Naive B cell (primary cell): ENCODE results near the gene TUG1. TPM values are rescaled to one million over a fixed set of nuclear protein-coding genes. Genes with fewer than 3 reads are reported as not detected.

Experiments
- ATAC-seq, 2 donors: fragments of 150-1000 bp; cut with Tn5 transposase; 2 replicates each; pipeline ENCODE4 v1.10.0; 2021; ENCODE audit warnings: low read depth in 2 of 2, mild to moderate bottlenecking in 2 of 2, moderate library complexity in 2 of 2
- DNase-seq: peaks from one replicate; pipeline ENCODE4 v3.0.0; 2022
- H3K27ac Mint-ChIP-seq, 6 donors: one replicate each; pipeline ENCODE4 v1.8.0; 2020 to 2022; ENCODE audit warnings: mild to moderate bottlenecking in 6 of 6, mixed read lengths in 6 of 6, moderate library complexity in 5 of 6, inconsistent platforms in 2 of 6
- H3K27me3 Mint-ChIP-seq, 3 donors: one replicate each; pipeline ENCODE4 v1.8.0; 2021 to 2022; ENCODE audit warnings: mixed read lengths in 3 of 3, mild to moderate bottlenecking in 1 of 3
- H3K36me3 Mint-ChIP-seq, 2 donors: one replicate each; pipeline ENCODE4 v1.8.0; 2020 to 2022; ENCODE audit warnings: mixed read lengths in 2 of 2, inconsistent platforms in 1 of 2, mild to moderate bottlenecking in 1 of 2
- H3K4me1 Mint-ChIP-seq, 3 donors: one replicate each; pipeline ENCODE4 v1.8.0; 2020 to 2022; ENCODE audit warnings: mixed read lengths in 3 of 3, inconsistent platforms in 1 of 3, mild to moderate bottlenecking in 1 of 3, moderate library complexity in 1 of 3
- H3K4me3 Mint-ChIP-seq, 8 donors: one replicate each; pipeline ENCODE4 v1.8.0; 2020 to 2022; ENCODE audit warnings: mild to moderate bottlenecking in 8 of 8, mixed read lengths in 8 of 8, moderate library complexity in 8 of 8, inconsistent platforms in 2 of 8
- H3K9me3 Mint-ChIP-seq, 7 donors: one replicate each; pipeline ENCODE4 v1.8.0; 2020 to 2022; ENCODE audit warnings: mixed read lengths in 7 of 7, mild to moderate bottlenecking in 5 of 7, inconsistent platforms in 2 of 7, moderate library complexity in 1 of 7
- polyA plus RNA-seq, 6 donors: library from polyadenylated mRNA; unstranded; fragments of 300-500 nt; fragmentation: Illumina TruSeq; gene quantifications; one replicate each; pipeline ENCODE4 v1.2.3, GENCODE V29; 2021; ENCODE audit warnings: low read depth in 6 of 6

The TUG1 gene
- polyA plus RNA-seq = 10 to 100 TPM in 5 of 6 donors, 1 to 10 TPM in 1; 8.1 to 30.7 (median 21.5) TPM

DNA sequence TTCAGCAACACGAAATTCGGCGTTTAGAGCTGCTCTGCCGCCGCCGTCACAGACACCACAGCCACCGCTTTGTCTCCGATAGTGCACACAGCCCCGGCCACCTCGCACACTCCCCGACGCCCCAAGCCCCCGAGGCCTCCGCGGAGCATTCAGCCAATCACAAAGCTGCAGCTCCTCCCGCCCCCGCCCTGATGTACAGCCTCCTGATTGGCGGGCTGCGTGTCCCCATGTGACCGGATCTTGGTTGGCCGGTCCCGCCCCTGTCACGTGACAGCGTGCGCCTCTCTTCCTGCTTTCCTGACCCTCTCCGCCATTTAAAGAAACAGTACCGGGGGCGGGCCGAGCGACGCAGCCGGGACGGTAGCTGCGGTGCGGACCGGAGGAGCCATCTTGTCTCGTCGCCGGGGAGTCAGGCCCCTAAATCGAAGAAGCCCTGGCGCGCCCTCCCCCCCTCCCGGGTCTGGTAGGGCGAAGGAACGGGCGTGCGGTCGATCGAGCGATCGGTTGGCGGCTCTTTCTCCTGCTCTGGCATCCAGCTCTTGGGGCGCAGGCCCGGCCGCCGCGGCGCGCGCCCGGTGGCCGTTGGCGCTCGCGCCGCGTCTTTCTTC lies at the start of gene TUG1:
Gene TUG1 (plus strand): TSS at position 342 of the 608 bp plus-strand sequence.
- DNase-seq = peak; percentile 98
- H3K9me3 Mint-ChIP-seq = peaks cover 6 to 30% (median 24%) of the 10 kb centered on the region in 7 donors

DNA sequence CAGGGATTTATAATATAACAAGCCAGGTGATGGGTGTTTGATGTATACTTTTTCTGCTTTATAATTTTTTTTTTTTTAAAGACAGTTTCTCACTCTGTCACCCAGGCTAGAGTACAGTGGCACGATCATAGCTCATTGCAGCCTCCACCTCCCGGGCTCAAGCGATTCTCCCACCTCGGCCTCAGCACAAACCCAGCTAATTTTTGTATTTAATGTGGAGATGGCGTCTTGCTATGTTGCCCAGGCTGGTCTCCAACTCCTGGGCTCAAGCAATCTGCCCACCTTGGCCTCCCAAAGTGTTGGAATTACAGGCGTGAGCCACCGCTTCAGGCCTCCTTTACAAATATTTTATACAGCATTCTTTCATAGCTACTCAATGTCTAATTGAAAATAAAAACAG lies 49.1 kb upstream of the TUG1 start:
- Mint-ChIP-seq H3K27me3 (no peaks in the 10 kb centered on the region), H3K4me3 (peak overlapping the region in 4 of 8 donors; percentile 57 to 93 (median 76))

More for the DNA sequence above, at the start of gene TUG1:
- peak; percentile 87 to 88 for ATAC-seq
- peaks cover 20 to 26% of the 10 kb centered on the region in 2 donors for H3K36me3 Mint-ChIP-seq
- H3K27me3 Mint-ChIP-seq = no peaks in the 10 kb centered on the region
- peaks cover 31 to 64% (median 49%) of the 10 kb centered on the region in 3 donors for H3K4me1 Mint-ChIP-seq
- H3K27ac Mint-ChIP-seq = peak within 1 kb of the TSS; percentile 90 to 99 (median 96)
- H3K4me3 Mint-ChIP-seq = peak within 1 kb of the TSS; percentile 85 to 99 (median 96)

DNA sequence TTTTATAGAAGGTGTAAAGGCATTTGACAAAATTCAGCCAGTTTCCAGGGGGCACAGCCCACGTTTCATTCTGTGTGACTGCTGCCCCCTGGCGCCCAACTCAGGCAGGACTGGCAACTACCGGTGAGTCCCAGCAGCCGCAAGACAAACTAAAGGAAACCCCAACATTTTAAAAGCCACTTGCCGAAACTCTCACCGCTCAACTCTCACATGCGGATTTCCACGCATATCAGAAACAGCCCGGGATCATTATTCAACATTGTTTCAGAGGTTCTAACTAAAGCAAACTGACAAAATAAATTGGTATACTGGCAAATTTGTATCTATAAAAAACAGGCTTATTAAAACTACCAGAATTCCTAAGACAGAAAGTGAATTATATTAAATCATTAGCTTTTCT lies 48.7 kb upstream of the TUG1 start:
- Mint-ChIP-seq H3K4me3 (peak overlapping the region; percentile 57 to 93 (median 72)), H3K9me3 (peaks cover 0 to 7% (median 2%) of the 10 kb centered on the region in 7 donors), H3K36me3 (no peaks in the 10 kb centered on the region)

More for the DNA sequence above, 49.1 kb upstream of the TUG1 start:
- no peaks in the 10 kb centered on the region for H3K36me3 Mint-ChIP-seq
- peaks cover 0 to 8% (median 4%) of the 10 kb centered on the region in 7 donors for H3K9me3 Mint-ChIP-seq
- peaks cover 8 to 22% (median 20%) of the 10 kb centered on the region in 3 donors for H3K4me1 Mint-ChIP-seq
- ATAC-seq (no peak), DNase-seq (no peak)
- no peak overlapping the region for H3K27ac Mint-ChIP-seq

DNA sequence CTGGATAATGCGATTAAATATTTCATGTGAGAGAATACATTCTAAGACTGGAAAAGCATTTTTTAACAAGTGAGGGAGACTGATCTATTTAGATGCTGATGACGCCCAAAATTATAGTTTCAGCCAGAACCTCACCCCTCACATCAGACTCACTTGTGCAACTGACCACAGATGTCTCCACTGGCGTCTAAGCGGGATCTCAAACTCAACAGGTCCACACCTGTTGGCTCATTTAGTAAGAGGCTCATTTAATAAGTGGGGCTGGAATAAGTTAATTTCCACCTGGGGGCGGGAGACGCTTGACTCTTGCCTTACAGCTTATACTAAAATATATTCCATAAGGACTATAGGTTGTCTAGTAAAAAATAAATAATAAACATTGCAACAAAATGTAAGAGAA lies 48.0 kb upstream of the TUG1 start:
- H3K4me3 Mint-ChIP-seq = peak overlapping the region; percentile 72 to 93 (median 86)
- H3K4me1 Mint-ChIP-seq = peaks cover 8 to 22% (median 20%) of the 10 kb centered on the region in 3 donors
- ATAC-seq (no peak), DNase-seq (no peak)
- H3K27me3 Mint-ChIP-seq = no peaks in the 10 kb centered on the region
- peaks cover 0 to 2% (median 0%) of the 10 kb centered on the region in 7 donors for H3K9me3 Mint-ChIP-seq
- H3K27ac Mint-ChIP-seq = peak overlapping the region; percentile 29 to 95 (median 94)
- H3K36me3 Mint-ChIP-seq = no peaks in the 10 kb centered on the region

More for the DNA sequence above, 48.7 kb upstream of the TUG1 start:
- H3K27ac Mint-ChIP-seq = peak overlapping the region in 3 of 6 donors; percentile 0 to 31 (median 6)
- ATAC-seq (peak; percentile 59 to 62), DNase-seq (peak; percentile 74)
- no peaks in the 10 kb centered on the region for H3K27me3 Mint-ChIP-seq
- peaks cover 8 to 22% (median 20%) of the 10 kb centered on the region in 3 donors for H3K4me1 Mint-ChIP-seq

DNA sequence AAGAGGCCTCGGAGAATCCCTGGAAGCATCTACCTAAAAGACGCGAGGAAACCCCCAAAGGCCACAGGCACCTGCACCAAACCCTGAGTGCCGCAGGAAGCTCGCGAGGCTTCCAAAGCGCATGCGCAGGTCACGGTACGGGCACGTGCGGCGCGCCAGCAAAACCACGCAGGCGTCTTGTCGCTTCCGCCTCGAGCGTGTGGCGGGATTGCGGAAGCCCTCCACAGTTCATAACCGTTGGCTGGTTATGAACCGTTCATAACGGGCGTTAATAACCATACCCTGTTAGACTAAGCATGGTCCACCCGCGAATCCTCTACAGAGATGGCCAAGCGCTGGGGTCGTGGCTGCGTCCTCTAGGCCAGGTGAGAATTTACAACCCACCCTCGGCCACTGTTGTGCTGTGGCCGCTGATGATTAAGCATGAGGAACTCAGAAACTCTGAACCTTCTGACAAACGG lies 46.9 kb upstream of the TUG1 start:
- Mint-ChIP-seq H3K4me3 (peak overlapping the region; percentile 72 to 93 (median 86)), H3K27me3 (no peaks in the 10 kb centered on the region), H3K36me3 (peaks cover 6 to 7% of the 10 kb centered on the region in 2 donors), H3K4me1 (peaks cover 8 to 26% (median 22%) of the 10 kb centered on the region in 3 donors), H3K27ac (peak overlapping the region; percentile 83 to 95 (median 94)), H3K9me3 (no peaks in the 10 kb centered on the region)
- ATAC-seq (peak; percentile 86), DNase-seq (peak; percentile 82)

DNA sequence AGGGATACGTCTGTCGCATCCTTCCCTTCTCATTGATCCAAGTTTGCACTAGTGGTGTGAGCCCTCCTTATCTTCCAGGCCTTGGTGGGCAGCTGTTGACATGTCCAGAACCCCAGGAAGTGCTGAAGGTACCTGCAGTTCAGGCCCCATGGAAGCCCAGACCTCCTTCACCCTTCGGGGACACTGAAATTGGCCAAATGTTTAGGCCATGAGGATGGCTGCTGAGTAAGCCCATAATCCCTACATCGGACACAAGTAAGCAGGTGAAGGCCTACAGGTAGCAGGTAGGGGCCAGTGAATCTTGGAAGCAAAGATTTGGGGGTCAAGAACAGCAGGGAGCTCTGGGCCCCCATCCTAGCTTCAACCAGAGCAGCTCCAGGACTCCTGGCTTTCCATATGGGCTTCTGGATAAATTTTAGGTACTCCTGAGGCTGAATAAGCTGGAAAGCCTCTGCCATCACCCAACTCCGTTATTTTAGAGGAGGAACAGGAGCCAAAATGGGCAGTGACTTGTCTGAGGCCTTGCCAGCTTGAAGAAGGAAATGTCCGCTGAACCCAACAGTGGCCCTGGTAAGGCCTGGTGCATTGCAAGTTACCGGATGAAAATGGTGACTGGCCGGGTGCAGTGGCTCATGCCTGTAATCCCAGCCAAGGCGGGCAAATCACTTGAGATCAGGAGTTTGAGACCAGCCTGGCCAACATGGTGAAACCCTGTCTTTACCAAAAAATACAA lies 45.7 kb upstream of the TUG1 start:
- H3K36me3 Mint-ChIP-seq = peaks cover 6 to 11% of the 10 kb centered on the region in 2 donors
- no peaks in the 10 kb centered on the region for H3K27me3 Mint-ChIP-seq
- H3K9me3 Mint-ChIP-seq = no peaks in the 10 kb centered on the region
- DNase-seq (no peak), ATAC-seq (no peak)
- H3K4me1 Mint-ChIP-seq = peaks cover 8 to 27% (median 22%) of the 10 kb centered on the region in 3 donors
- H3K4me3 Mint-ChIP-seq = peak overlapping the region in 3 of 8 donors; percentile 60 to 93 (median 79)
- H3K27ac Mint-ChIP-seq = peak overlapping the region in 2 of 6 donors; percentile 62 to 83

DNA sequence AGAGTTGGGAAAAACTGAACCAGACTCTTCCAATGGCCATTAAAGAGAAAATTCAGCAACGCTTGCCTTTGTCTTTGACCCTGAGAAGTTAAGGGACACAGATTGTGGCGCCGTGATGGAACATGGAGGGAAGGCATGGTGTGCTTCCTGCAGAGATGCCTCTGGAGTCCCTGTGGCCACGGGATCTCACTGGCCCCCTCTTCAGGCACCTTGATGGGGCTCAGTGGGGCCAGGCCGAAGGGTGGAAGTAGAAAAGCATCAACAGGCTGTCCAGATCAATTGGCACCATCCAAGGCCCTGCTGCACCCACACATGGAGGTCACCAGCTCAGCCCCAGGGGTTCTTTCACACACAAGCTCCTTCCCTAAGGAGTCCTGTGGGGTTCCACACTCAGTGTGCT lies 43.4 kb upstream of the TUG1 start:
- ATAC-seq = no peak
- H3K27ac Mint-ChIP-seq = no peak overlapping the region
- H3K4me3 Mint-ChIP-seq = no peak overlapping the region
- H3K4me1 Mint-ChIP-seq = peaks cover 4 to 20% (median 13%) of the 10 kb centered on the region in 3 donors
- H3K36me3 Mint-ChIP-seq = peaks cover 11 to 15% of the 10 kb centered on the region in 2 donors
- no peak for DNase-seq
- H3K9me3 Mint-ChIP-seq = no peaks in the 10 kb centered on the region
- no peaks in the 10 kb centered on the region for H3K27me3 Mint-ChIP-seq

DNA sequence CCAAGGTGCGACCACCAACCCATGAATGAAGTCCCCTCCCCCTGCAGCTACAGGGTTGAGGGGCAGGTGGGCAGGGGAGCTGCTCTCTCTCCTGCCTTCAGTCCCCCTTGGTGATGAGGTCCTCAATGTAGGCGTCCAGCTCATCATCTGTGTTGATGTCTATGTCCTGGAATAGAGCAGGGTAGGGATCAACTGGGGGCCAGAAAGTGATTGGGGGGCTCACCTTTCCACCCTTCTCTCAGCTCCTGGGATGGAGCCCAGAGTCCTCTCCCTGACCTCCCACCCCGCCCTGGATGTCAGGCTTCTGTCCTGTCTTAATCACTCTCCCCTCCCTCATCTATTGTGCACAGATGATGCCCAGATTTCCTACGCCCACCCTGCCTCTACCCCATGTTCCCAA lies 42.4 kb upstream of the TUG1 start:
- DNase-seq (no peak), ATAC-seq (no peak)
- Mint-ChIP-seq H3K4me1 (peaks cover 8 to 13% (median 11%) of the 10 kb centered on the region in 3 donors), H3K36me3 (peaks cover 15 to 26% of the 10 kb centered on the region in 2 donors), H3K4me3 (peak overlapping the region in 1 of 8 donors; percentile 18), H3K9me3 (no peaks in the 10 kb centered on the region), H3K27ac (peak overlapping the region in 4 of 6 donors; percentile 31 to 64 (median 46)), H3K27me3 (no peaks in the 10 kb centered on the region)

DNA sequence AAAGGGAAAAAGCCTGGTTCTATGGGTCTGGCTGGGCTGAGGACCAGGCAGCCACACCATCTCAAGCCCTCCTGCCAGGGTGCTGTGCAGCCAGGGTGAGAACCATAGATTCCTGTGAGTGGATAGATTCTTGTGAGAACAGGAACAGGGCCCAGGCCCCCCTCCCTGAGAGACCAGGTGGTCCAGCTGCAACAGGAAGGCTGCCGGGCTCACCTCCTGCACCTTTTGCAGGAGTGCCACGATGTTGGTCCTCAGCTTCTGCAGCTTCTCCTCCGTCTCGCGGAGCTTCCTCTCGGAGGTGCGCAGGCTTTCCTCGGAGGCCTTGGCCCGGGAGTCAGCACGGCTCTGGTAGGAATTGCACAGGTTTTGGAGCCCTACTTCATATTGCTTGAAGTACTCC lies 41.3 kb upstream of the TUG1 start:
- ATAC-seq (no peak), DNase-seq (no peak)
- Mint-ChIP-seq H3K4me1 (peaks cover 2 to 7% (median 5%) of the 10 kb centered on the region in 3 donors), H3K4me3 (no peak overlapping the region), H3K9me3 (no peaks in the 10 kb centered on the region), H3K27ac (no peak overlapping the region), H3K36me3 (peaks cover 15 to 37% of the 10 kb centered on the region in 2 donors), H3K27me3 (no peaks in the 10 kb centered on the region)

DNA sequence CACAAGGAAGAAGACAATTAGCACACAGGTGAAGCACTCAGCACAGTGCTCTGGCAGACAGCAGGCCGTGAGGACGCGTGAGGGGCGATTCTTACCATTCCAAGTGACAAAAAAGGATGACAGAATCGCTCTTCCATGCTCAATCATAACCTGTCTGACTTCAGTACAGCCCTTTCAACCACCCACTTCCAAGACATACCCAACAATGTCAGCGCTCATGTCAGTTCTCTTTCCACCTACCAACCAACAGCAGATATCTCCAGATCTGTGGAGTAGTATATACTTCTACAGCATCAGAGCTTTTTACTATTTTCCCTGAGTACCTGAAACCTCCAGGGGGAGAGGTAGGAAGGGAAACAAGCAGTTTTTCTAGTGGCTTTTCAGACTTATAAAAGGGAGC lies 40.7 kb upstream of the TUG1 start:
- peak overlapping the region in 1 of 6 donors; percentile 47 for H3K27ac Mint-ChIP-seq
- no peaks in the 10 kb centered on the region for H3K9me3 Mint-ChIP-seq
- peaks cover 2 to 7% (median 5%) of the 10 kb centered on the region in 3 donors for H3K4me1 Mint-ChIP-seq
- H3K36me3 Mint-ChIP-seq = peaks cover 15 to 42% of the 10 kb centered on the region in 2 donors
- no peak overlapping the region for H3K4me3 Mint-ChIP-seq
- H3K27me3 Mint-ChIP-seq = no peaks in the 10 kb centered on the region
- ATAC-seq (no peak), DNase-seq (no peak)

DNA sequence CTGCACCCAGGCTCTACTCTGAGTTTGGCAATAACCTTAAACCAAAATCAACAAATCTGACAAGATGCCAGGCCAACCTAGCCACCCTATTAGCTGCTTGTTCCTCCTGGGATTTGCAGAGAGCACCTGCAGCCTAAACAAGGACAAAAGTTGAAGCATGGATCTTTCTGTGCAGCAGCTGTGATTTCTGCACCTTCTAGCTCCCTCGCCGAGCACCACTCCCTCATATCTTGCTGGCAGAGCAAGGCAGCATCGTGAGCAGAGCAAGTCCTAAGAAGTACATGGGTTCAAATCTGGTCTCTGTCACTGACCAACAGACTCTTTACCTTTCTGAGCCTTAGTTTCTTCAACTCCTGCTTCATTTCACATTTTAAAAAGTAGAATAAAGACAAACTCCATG lies 38.8 kb upstream of the TUG1 start:
- H3K27ac Mint-ChIP-seq = peak overlapping the region in 2 of 6 donors; percentile 26 to 37
- DNase-seq (no peak), ATAC-seq (no peak)
- H3K36me3 Mint-ChIP-seq = peaks cover 25 to 57% of the 10 kb centered on the region in 2 donors
- H3K27me3 Mint-ChIP-seq = no peaks in the 10 kb centered on the region
- H3K4me3 Mint-ChIP-seq = no peak overlapping the region
- H3K9me3 Mint-ChIP-seq = no peaks in the 10 kb centered on the region
- H3K4me1 Mint-ChIP-seq = peaks cover 2 to 7% (median 5%) of the 10 kb centered on the region in 3 donors

DNA sequence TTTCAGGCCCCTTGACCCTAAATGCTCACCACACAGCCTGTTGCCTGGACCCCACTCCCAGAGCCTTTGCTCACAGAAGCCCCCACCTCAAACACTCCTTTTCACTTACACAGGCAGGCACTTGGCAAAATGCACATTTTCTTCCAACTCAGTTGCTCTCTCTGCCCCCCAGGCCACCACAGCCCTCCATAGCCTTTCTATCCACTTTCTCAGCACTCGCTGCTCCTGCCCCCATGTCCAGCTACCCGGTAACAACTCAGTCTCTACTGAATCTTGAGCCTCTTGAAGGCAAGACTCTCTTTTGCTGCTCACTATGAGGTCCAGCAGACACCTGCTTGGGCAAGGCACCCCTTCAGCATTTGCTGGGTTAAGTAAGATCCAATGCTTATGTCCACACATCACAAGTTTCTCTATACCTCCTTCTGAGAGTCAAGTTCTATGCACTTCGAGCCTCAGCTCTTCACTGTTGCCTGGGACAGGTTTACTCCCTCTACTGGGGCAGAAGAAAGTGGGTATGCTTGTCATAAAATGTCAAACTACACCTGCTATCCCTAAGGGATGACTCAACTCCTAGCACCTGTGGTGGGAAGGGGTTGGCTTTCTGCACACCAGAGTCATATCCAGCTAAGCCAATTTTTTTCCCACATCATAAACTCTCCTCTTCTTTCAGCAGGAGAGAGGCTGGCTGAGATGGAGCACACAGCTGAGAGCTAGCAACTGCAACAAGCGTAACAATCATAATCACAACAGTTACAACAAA lies 37.3 kb upstream of the TUG1 start:
- H3K36me3 Mint-ChIP-seq = peaks cover 35 to 63% of the 10 kb centered on the region in 2 donors
- no peaks in the 10 kb centered on the region for H3K27me3 Mint-ChIP-seq
- H3K4me1 Mint-ChIP-seq = peaks cover 2 to 7% (median 5%) of the 10 kb centered on the region in 3 donors
- no peak for ATAC-seq
- H3K27ac Mint-ChIP-seq = peak overlapping the region in 1 of 6 donors; percentile 88
- no peak for DNase-seq
- H3K9me3 Mint-ChIP-seq = no peaks in the 10 kb centered on the region
- no peak overlapping the region for H3K4me3 Mint-ChIP-seq

DNA sequence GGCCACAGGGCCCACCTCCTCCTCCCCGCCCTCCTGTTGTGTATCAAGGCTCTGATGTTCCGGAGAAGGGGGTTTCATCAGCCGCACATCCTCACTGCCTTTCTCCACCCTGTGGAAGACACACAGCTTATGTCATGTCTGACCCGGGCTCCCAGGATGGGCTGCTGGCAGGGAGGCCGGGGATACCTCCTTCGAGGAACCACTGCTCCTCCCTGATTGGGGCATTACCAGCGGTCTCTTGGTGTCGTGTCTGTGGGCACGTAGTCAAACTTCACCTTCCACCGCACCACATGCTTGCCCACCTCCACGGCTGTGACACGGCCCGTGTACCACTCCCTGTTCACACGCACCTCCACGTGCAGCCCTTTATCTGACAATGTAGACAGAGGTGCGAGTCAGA lies 36.4 kb upstream of the TUG1 start:
- DNase-seq (no peak), ATAC-seq (no peak)
- Mint-ChIP-seq H3K4me3 (no peak overlapping the region), H3K27me3 (no peaks in the 10 kb centered on the region), H3K4me1 (peaks cover 0 to 7% (median 0%) of the 10 kb centered on the region in 3 donors), H3K36me3 (peaks cover 39 to 60% of the 10 kb centered on the region in 2 donors), H3K27ac (no peak overlapping the region), H3K9me3 (no peaks in the 10 kb centered on the region)
